SU-DHL-6 (cell line): ENCODE data around the gene RSPH1.

Experiments used
- H2AFZ ChIP-seq: fragments of 200-600 bp; sonication (generic); 2 replicates; pipeline ENCODE4 v1.6.1; 2014; ENCODE audit warnings: low read depth, mild to moderate bottlenecking, moderate library complexity, mixed read lengths, antibody characterized with exemption, low read length; ENCODE audit not compliant: severe bottlenecking
- H3F3A ChIP-seq: fragments of 200-600 bp; shearing (Covaris generic); 2 replicates; pipeline ENCODE4 v1.6.0; 2016; ENCODE audit warnings: antibody characterized with exemption, mild to moderate bottlenecking; ENCODE audit not compliant: insufficient read depth
- H3K27ac ChIP-seq: fragments of 200-600 bp; sonication (generic); 2 replicates; pipeline ENCODE4 v1.5.1; 2016; ENCODE audit warnings: low read depth, mild to moderate bottlenecking, low read length, moderate library complexity, mixed read lengths
- H3K27me3 ChIP-seq: fragments of 200-600 bp; sonication (generic), shearing (Covaris generic); 2 replicates; pipeline ENCODE4 v1.6.0; 2014; ENCODE audit warnings: mild to moderate bottlenecking, low read length
- H3K36me3 ChIP-seq: fragments of 200-600 bp; sonication (generic); 2 replicates; pipeline ENCODE4 v1.6.1; 2014; ENCODE audit warnings: mild to moderate bottlenecking, low read length, mixed read lengths
- H3K4me2 ChIP-seq: fragments of 300-600, 200-600 bp; shearing (Covaris generic), sonication (generic); 2 replicates; pipeline ENCODE4 v1.6.0; 2014; ENCODE audit warnings: low read length, low read depth, mild to moderate bottlenecking; ENCODE audit not compliant: poor library complexity, severe bottlenecking
- H3K4me3 ChIP-seq: fragments of 200-600 bp; sonication (generic); 2 replicates; pipeline ENCODE4 v1.5.1; 2014; ENCODE audit warnings: antibody characterized with exemption, low read length, mild to moderate bottlenecking, mixed read lengths; ENCODE audit not compliant: insufficient read depth, poor library complexity, severe bottlenecking
- H3K79me2 ChIP-seq: fragments of 200-600 bp; sonication (generic); 2 replicates; pipeline ENCODE4 v1.6.1; 2014; ENCODE audit warnings: mild to moderate bottlenecking, low read length, moderate library complexity; ENCODE audit not compliant: insufficient read depth
- H3K9ac ChIP-seq: fragments of 200-600 bp; sonication (generic); 2 replicates; pipeline ENCODE4 v1.7.0; 2014; ENCODE audit warnings: mild to moderate bottlenecking, low read length
- H3K9me2 ChIP-seq: fragments of 200-600 bp; sonication (generic); replicated peaks from 2 replicates; pipeline ENCODE4 v1.6.1; 2014; ENCODE audit warnings: low read length; ENCODE audit not compliant: insufficient read depth
- H3K9me3 ChIP-seq: fragments of 200-600 bp; sonication (generic); 2 replicates; pipeline ENCODE4 v1.6.1; 2014; ENCODE audit warnings: low read length, mixed read lengths; ENCODE audit not compliant: insufficient read depth
- H4K20me1 ChIP-seq: fragments of 200-600 bp; sonication (generic); 2 replicates; pipeline ENCODE4 v1.6.1; 2014; ENCODE audit warnings: low read depth, mild to moderate bottlenecking, antibody characterized with exemption, low read length, moderate library complexity, mixed read lengths
- CTCF ChIP-seq: fragments of 200-600 bp; sonication (generic); IDR thresholded peaks from one replicate; pipeline ENCODE4 v1.5.1; 2017; ENCODE audit warnings: antibody characterized with exemption, mild to moderate bottlenecking, low read length, moderate library complexity; ENCODE audit not compliant: insufficient read depth, poor library complexity, severe bottlenecking
- EZH2phosphoT487 ChIP-seq: fragments of 200-600 bp; sonication (generic), shearing (Covaris generic); conservative IDR thresholded peaks from 2 replicates; pipeline ENCODE4 v1.6.1; 2018; ENCODE audit warnings: mild to moderate bottlenecking, antibody characterized with exemption, low read length, moderate library complexity, mixed read lengths

RSPH1 gene

GRCh38 chr21:42461185-42461520 is 34.9 kb downstream of the RSPH1 start:
- peak overlapping the region; percentile 39 for H3K4me2 ChIP-seq
- no peaks in the 10 kb centered on the region for H3K79me2 ChIP-seq
- H3K9me3 ChIP-seq = no peaks in the 10 kb centered on the region
- TF ChIP-seq CTCF (no peak), EZH2phosphoT487 (no peak)
- H3K27me3 ChIP-seq = no peaks in the 10 kb centered on the region
- no peak overlapping the region for H3K4me3 ChIP-seq
- peaks cover 6% of the 10 kb centered on the region; the same call in 1 of the 2 replicates for H3F3A ChIP-seq
- H2AFZ ChIP-seq = no peak overlapping the region
- no peaks in the 10 kb centered on the region for H3K9me2 ChIP-seq
- H3K9ac ChIP-seq = no peak overlapping the region
- no peaks in the 10 kb centered on the region for H3K36me3 ChIP-seq
- peak overlapping the region; percentile 49 for H3K27ac ChIP-seq
- H4K20me1 ChIP-seq = no peaks in the 10 kb centered on the region

GRCh38 chr21:42460391-42461184 is 35.4 kb downstream of the RSPH1 start:
- Histone ChIP-seq H4K20me1 (no peaks in the 10 kb centered on the region), H3K4me2 (peak overlapping the region; percentile 39), H2AFZ (no peak overlapping the region), H3F3A (peaks cover 6% of the 10 kb centered on the region; the same call in 1 of the 2 replicates), H3K27me3 (no peaks in the 10 kb centered on the region), H3K9me2 (no peaks in the 10 kb centered on the region), H3K4me3 (no peak overlapping the region), H3K27ac (peak overlapping the region; percentile 49), H3K36me3 (no peaks in the 10 kb centered on the region), H3K79me2 (no peaks in the 10 kb centered on the region), H3K9me3 (no peaks in the 10 kb centered on the region), H3K9ac (no peak overlapping the region)
- no peak for TF ChIP-seq CTCF
- TF ChIP-seq EZH2phosphoT487 = no peak

DNA sequence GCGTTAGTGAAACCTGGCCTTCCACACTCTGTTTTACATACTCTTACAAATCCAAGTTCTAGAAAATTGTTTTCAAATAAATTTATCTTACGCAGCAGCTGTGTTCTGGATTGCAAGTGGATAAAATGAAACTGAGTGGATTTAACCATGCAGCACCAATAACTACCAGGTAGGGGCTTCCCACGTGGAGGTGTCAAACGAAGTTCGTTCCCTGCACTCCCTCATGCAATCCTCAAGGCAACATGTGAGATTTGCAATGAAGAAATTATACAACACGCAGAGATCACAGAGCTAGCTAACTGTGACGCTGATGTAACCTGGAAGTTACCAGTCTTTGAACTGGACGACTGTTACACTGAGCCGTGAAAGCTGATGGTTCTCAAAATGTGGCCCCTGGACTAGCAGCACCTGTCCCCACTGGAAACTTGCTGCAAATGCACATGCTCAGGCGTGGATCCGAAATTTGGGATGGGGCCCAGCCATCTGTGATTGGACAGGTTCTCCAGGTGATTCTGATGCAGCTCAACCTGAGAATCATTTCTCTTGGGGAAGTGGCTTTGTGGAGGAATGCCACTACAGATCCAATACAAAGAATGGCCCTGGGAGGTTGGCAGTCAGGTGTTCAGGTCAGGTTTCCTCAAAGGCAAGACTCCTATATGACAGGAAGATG is 36.3 kb downstream of the RSPH1 start:
- Histone ChIP-seq H3K9me2 (no peaks in the 10 kb centered on the region), H3K9me3 (no peaks in the 10 kb centered on the region), H3K36me3 (no peaks in the 10 kb centered on the region), H3K4me3 (no peak overlapping the region), H3K27me3 (no peaks in the 10 kb centered on the region), H3K4me2 (peak overlapping the region; percentile 39), H3K27ac (no peak overlapping the region), H4K20me1 (no peaks in the 10 kb centered on the region), H3F3A (peaks cover 6% of the 10 kb centered on the region; the same call in 1 of the 2 replicates), H3K79me2 (no peaks in the 10 kb centered on the region), H2AFZ (no peak overlapping the region), H3K9ac (no peak overlapping the region)
- TF ChIP-seq EZH2phosphoT487 = no peak
- no peak for TF ChIP-seq CTCF
